ENCODE results near the gene SLC35C1.
A peak's percentile ranks its signal among the peaks of the same experiment; 100 is the strongest.

Gene SLC35C1

DNA sequence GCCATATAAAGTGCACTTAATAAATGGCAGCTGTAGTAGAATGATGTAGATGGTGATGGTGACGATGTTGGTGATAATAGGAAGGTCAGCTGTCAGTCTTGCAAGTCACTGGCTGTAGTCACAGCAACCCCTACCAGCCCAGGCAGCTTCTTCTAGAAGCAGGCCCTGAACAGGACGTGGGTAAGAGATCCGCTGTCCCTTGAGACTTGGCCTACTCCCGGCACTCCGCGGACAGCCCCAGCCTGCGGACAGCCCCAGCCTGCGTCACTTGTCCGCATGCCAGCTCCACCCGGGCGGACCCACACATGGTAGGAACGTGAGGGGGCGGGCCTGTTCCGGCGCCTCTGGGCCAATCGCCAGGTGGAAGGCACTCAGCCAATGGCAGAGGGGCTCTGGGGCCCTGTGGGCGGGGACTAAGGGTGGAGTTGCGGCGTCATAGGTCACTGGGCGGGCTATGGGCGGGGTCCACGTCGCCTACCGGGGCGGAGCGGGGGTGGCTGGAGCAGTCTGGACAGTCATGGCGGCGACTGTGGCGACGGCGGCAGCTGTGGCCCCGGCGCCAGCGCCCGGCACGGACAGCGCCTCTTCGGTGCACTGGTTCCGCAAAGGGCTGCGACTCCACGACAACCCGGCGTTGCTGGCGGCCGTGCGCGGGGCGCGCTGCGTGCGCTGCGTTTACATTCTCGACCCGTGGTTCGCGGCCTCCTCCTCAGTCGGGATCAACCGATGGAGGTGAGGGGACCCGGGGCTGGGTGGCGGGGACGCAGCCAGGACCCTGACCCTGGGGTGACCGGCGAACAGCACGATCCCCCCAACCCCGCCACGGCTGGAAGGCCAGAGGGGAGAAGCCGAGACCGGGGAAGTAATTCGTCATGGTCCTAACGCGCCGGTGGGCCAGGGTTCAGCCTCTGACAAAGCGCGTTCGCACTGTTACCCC lies 42.3 kb downstream of the SLC35C1 start, which contains the start of gene CRY2:
Gene CRY2, plus strand, starts transcription at position 502 of the 937 bp plus-strand sequence. Its CDS starts 16 bp downstream, at position 518.
- no peak for FAIRE-seq

- FAIRE-seq, result no peak
Observed at GRCh38 chr11:45847911-45848316, 43.0 kb downstream of the SLC35C1 start.

DNA sequence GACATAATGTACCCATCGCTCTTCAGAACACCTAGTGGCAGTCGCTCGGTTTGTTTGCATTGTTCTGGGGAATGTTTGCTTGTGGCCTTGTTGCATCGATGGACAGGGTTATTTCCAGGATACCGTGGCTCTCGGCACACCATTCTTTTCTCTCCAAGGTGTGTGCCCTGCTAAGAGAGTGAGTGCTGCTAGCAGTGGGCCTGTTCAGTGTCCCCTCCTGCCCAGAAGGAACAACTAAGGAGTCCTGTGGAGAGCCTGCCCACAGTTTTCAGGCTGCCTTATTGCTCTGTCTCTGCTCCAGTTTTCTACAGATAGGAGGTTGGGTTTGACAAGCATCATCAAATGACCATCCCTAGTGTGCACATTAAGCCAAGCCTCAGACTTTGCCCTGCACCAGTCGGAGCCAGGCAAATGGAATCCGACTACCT lies 43.7 kb downstream of the SLC35C1 start:
- FAIRE-seq, result no peak

DNA sequence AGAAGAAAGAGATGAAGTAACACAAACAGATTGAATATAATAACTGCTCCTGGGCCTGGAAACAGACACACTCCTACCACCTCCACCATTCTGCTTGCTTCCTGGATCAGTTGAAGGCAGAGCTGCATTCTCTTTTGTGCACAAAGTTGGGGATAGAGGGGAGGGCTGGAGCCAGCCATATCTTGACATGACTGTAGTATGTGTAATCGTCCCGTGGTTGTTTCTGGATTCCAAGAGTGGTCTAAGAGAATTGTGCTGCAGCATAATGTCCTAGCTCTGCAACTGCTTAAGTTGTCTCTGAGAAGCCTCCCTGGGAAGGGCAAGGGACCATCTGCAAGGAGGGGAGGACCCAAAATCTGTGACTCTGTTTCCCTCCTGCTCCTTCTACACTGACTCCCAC lies 45.5 kb downstream of the SLC35C1 start:
- FAIRE-seq, result no peak

DNA sequence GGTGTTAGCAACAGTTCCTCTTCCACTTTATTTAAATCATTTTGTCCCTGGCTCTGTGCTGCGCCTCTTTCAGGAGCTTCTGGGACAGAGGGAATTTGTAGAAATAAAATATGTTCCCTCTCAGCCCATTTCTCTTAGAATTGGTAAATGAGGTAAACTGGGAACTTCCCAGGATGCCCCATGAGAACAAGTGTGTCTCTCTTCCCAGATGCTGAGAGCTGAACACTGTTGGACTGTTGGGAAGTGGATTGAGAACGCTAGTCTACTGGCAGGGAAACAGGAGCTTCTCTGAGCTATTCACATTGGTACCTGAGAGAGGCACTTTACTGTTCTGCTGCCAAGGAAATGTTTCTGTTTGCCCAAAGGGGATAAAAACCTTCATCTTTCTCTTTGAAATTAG lies 46.3 kb downstream of the SLC35C1 start:
- FAIRE-seq, result no peak

- no peak for FAIRE-seq
Observed at GRCh38 chr11:45852018-45852711, 47.2 kb downstream of the SLC35C1 start.

GRCh38 chr11:45852712-45853101 lies 47.8 kb downstream of the SLC35C1 start:
- FAIRE-seq, result no peak

DNA sequence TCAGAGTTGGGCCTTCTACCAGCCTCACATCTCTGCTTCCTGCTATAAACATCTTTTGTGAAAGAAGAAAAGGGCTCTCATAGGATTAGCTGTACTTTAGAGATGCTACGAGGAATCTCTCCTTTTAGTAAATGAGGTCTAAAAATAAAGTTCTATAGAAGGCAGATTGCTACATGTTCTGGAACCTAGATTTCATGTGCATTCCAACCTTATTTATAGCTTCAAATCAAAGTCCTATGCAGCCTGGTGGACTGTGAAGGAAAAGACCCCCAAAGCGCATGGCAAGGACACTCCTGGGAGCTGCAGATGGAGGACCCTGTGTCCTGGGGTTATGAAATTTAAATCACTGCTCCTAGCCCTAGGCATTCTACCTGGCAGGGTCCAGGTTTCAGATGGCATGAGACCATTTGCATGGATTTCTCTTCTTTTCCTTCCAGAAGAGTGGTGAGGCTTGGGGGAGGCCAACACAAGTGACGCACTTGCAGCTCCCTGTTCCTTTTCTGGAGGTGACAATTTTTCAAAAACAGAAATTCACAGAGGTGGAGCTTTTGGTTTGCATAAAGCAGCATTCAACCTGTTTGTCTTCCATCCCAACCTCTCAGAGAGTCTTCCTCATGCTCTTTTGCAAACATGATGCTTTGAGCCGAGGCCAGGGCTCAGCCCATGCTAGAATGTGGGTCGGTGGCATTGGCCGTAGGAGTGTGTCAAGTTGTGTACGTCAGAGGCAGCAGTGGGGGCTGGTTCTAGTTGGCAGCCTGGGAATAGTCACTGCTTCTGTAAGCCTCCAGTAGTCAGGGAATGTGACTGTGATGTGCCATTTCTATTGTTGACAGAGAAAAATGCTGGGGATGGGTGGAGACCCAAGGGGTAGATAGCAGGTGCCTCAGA lies 48.6 kb downstream of the SLC35C1 start:
- FAIRE-seq, result no peak

GRCh38 chr11:45855308-45855707 lies 50.4 kb downstream of the SLC35C1 start:
- FAIRE-seq, result no peak

DNA sequence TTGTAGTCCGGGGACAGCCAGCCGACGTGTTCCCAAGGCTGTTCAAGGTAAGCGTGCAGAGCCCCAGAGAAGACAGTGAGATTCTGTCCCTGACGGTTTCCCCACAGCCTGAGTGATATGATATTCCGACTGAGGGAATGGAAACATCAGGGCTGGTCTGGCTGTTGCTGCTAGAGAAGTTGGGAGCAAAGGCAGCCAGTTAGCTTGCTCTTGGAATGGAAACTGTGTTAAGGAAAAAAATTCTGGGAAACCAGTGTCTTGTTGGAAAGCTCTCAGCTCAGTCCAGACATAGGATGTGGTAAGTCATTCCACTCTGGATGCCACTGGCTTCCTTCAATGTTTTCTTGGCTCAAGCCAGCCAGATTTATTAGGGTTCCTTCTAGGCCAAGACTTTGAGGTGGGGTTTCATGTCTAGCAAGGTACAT lies 51.1 kb downstream of the SLC35C1 start:
- no peak for FAIRE-seq

GRCh38 chr11:45857961-45858474 lies 53.1 kb downstream of the SLC35C1 start:
- peak; percentile 72 for FAIRE-seq

DNA sequence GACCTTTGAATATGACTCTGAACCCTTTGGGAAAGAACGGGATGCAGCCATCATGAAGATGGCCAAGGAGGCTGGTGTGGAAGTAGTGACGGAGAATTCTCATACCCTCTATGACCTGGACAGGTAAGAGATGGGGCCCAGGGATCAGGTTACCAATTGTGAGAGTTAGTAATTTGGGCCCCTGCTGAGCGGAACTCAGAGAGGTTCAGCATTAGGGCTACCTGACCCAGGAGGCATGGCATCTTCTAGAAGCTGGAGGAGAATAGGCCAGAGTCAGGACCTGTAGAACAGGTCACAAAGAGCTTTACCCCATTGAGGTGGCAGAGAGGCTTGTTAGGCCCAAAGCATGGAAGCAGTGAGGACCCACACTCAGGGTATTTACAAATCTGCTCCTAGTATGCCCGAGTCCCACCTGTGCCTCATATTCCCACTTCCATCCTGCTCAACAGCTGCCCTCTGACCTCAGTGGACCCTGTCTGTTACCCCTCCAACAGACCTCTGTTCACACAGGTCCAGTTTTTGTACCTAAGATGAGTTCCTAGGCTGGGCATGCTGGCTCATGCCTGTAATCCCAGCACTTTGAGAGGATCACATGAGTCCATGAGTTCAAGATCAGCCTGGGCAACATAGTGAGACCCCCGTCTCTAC lies 53.9 kb downstream of the SLC35C1 start:
- FAIRE-seq, result no peak

- no peak for FAIRE-seq
Observed at GRCh38 chr11:45859661-45860140, 54.8 kb downstream of the SLC35C1 start.

DNA sequence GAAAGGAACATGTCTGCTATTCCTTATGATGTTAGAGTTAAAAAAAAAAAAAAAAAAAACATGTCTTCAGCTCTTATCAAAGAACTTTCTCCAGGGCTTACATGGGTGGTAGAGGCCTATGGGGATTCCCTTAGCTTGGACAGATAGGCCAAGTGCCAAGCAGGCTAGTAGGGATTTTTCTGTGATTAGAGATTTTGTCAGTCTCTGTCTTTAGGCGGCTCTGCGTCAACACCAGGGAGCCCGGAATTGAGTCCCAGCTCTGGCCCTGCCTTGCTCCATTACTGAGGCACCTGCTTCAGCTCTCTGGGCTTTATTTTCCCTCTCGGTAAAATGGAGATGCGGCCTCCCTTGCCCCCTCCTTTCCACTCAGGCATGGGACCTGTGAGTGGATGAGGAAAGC lies 55.4 kb downstream of the SLC35C1 start:
- no peak for FAIRE-seq

DNA sequence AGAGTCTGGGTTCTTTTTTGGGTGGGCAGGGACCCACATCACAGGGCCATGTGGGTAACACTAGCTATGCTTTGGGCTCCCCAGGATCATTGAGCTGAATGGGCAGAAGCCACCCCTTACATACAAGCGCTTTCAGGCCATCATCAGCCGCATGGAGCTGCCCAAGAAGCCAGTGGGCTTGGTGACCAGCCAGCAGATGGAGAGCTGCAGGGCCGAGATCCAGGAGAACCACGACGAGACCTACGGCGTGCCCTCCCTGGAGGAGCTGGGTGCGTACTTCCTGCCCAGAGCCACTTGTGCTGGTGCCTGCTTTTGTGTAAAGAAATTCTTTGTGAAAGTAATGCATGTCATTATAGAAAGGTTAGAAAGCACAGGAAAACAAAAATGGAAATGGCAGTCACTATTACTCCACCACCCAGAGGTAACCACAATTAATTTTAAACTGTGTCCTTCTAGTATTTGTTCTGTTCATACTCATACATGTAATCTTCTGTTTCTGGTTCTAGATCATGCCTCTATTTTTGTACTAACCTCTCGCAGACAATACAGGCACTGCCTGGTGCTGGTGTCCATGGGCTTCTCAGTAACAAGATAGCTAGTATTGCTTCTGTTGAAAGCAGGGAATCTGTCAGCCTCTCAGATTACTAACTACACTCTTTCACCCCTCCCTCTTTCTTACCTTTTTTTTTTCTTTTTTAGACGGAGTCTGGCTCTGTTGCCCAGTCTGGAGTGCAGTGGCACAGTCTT lies 56.0 kb downstream of the SLC35C1 start:
- FAIRE-seq, result no peak

All from islet of Langerhans (tissue), 1 donor.